ENCODE results near the gene CAT.
"Not testable (repeated sequence)": the region's sequence is repeated elsewhere in the genome, so short reads cannot be mapped to it uniquely, and the experiment has no call there.

CAT gene

GRCh38 chr11:34411111-34411510, 27.6 kb upstream of the CAT start:
- Mint-ChIP-seq H3K4me1 (no peaks in the 10 kb centered on the region), H3K27ac (ENCODE audit: low read depth) (no peak overlapping the region), H3K9me3 (peaks cover 17% of the 10 kb centered on the region), H3K4me3 (no peak overlapping the region), H3K36me3 (ENCODE audit: insufficient read depth) (no peaks in the 10 kb centered on the region), H3K27me3 (peaks cover 66% of the 10 kb centered on the region)
- ATAC-seq (replicated peaks; ENCODE audit: extremely low read depth, poor library complexity, severe bottlenecking) (no peak), DNase-seq (ENCODE audit: low spot score in 2 of 2) (no peak)

- DNase-seq (ENCODE audit: low spot score in 2 of 2) (no peak), ATAC-seq (replicated peaks; ENCODE audit: extremely low read depth, poor library complexity, severe bottlenecking) (no peak)
- peaks cover 65% of the 10 kb centered on the region for H3K27me3 Mint-ChIP-seq
- peaks cover 17% of the 10 kb centered on the region for H3K9me3 Mint-ChIP-seq
- H3K4me3 Mint-ChIP-seq = no peak overlapping the region
- H3K27ac Mint-ChIP-seq (ENCODE audit: low read depth) = no peak overlapping the region
- H3K36me3 Mint-ChIP-seq (ENCODE audit: insufficient read depth) = no peaks in the 10 kb centered on the region
- H3K4me1 Mint-ChIP-seq = no peaks in the 10 kb centered on the region
Measured at GRCh38 chr11:34411791-34412190, 26.9 kb upstream of the CAT start.

GRCh38 chr11:34413263-34413662, 25.5 kb upstream of the CAT start:
- H3K9me3 Mint-ChIP-seq = peaks cover 17% of the 10 kb centered on the region
- peaks cover 65% of the 10 kb centered on the region for H3K27me3 Mint-ChIP-seq
- DNase-seq (ENCODE audit: low spot score in 2 of 2) = no peak
- H3K36me3 Mint-ChIP-seq (ENCODE audit: insufficient read depth) = no peaks in the 10 kb centered on the region
- H3K27ac Mint-ChIP-seq (ENCODE audit: low read depth) = no peak overlapping the region
- H3K4me1 Mint-ChIP-seq = no peaks in the 10 kb centered on the region
- no peak overlapping the region for H3K4me3 Mint-ChIP-seq
- no peak for ATAC-seq (replicated peaks; ENCODE audit: extremely low read depth, poor library complexity, severe bottlenecking)

DNA sequence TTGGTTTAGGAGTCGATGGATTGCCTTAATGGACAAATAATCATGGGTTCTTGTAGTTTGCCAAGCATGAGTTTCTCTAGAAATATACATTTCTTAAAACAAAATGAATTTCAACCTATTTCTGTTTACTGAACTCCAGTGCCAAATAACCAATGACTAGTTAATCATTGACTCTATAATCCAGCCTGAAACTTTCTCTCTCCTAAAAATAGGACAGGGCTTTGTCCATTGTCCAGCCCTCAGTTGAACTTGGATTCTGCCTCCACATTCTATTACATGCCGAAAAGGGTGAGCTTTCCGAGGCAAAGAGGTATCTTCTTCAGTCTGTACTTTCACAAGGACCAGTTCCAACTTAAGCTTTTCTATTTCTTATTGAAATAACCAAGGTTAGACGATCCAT, 23.2 kb upstream of the CAT start:
- no peak for DNase-seq (ENCODE audit: low spot score in 2 of 2)
- no peak overlapping the region for H3K27ac Mint-ChIP-seq (ENCODE audit: low read depth)
- H3K4me3 Mint-ChIP-seq = no peak overlapping the region
- H3K36me3 Mint-ChIP-seq (ENCODE audit: insufficient read depth) = no peaks in the 10 kb centered on the region
- no peaks in the 10 kb centered on the region for H3K4me1 Mint-ChIP-seq
- H3K27me3 Mint-ChIP-seq = peaks cover 58% of the 10 kb centered on the region
- ATAC-seq (replicated peaks; ENCODE audit: extremely low read depth, poor library complexity, severe bottlenecking) = no peak
- peaks cover 17% of the 10 kb centered on the region for H3K9me3 Mint-ChIP-seq

GRCh38 chr11:34416088-34416487, 22.6 kb upstream of the CAT start:
- no peak overlapping the region for H3K27ac Mint-ChIP-seq (ENCODE audit: low read depth)
- ATAC-seq (replicated peaks; ENCODE audit: extremely low read depth, poor library complexity, severe bottlenecking) = no peak
- peaks cover 64% of the 10 kb centered on the region for H3K27me3 Mint-ChIP-seq
- no peaks in the 10 kb centered on the region for H3K4me1 Mint-ChIP-seq
- H3K4me3 Mint-ChIP-seq = no peak overlapping the region
- DNase-seq (ENCODE audit: low spot score in 2 of 2) = no peak
- H3K36me3 Mint-ChIP-seq (ENCODE audit: insufficient read depth) = no peaks in the 10 kb centered on the region
- peaks cover 17% of the 10 kb centered on the region for H3K9me3 Mint-ChIP-seq

DNA sequence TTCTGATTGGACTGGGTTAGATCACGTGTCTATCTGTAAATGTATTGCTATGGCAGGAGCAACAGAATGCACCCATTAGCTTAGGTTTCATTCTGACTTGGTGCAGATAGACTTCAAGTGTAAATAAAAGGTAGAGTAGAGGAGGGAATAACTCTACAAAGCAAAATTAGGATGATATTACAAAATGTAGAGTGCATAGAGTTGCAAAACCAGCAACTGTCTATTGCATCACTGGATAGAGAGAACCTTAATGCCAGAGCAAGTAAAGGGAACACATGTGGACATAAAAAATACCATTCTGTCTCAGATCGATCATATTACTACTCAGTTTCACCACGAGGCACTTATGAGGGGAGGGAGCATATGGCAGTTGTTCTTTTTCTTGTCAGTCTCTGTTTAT, 22.0 kb upstream of the CAT start:
- peaks cover 17% of the 10 kb centered on the region for H3K9me3 Mint-ChIP-seq
- H3K36me3 Mint-ChIP-seq (ENCODE audit: insufficient read depth) = no peaks in the 10 kb centered on the region
- no peaks in the 10 kb centered on the region for H3K4me1 Mint-ChIP-seq
- ATAC-seq (replicated peaks; ENCODE audit: extremely low read depth, poor library complexity, severe bottlenecking) = no peak
- H3K4me3 Mint-ChIP-seq = no peak overlapping the region
- H3K27me3 Mint-ChIP-seq = peaks cover 70% of the 10 kb centered on the region
- DNase-seq (ENCODE audit: low spot score in 2 of 2) = no peak
- H3K27ac Mint-ChIP-seq (ENCODE audit: low read depth) = no peak overlapping the region

- Mint-ChIP-seq H3K4me3 (no peak overlapping the region), H3K27ac (ENCODE audit: low read depth) (no peak overlapping the region), H3K36me3 (ENCODE audit: insufficient read depth) (no peaks in the 10 kb centered on the region), H3K9me3 (peaks cover 17% of the 10 kb centered on the region), H3K27me3 (peaks cover 74% of the 10 kb centered on the region), H3K4me1 (no peaks in the 10 kb centered on the region)
- ATAC-seq (replicated peaks; ENCODE audit: extremely low read depth, poor library complexity, severe bottlenecking) (no peak), DNase-seq (ENCODE audit: low spot score in 2 of 2) (no peak)
Measured at GRCh38 chr11:34417202-34417601, 21.5 kb upstream of the CAT start.

DNA sequence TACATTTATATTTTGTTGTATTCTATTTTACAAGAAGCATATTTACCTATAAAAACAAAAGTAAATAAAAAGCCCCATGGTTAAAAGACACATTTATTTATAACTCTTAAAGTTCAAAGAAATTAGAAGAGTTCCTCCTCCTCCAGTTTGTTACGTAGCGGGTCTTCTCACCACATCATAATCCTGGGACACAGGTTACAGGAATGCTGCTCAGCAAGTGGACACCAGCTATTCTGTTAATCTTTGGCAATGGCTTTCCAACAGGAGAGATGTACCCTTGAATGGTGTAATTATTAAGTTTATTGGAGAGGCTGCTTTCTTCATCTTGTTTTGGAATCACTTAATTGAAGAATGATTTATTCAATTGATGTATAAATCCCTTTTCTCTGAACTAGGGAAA, 19.6 kb upstream of the CAT start:
- Mint-ChIP-seq H3K36me3 (ENCODE audit: insufficient read depth) (no peaks in the 10 kb centered on the region), H3K27ac (ENCODE audit: low read depth) (no peak overlapping the region), H3K27me3 (peaks cover 76% of the 10 kb centered on the region), H3K4me3 (no peak overlapping the region), H3K9me3 (peaks cover 2% of the 10 kb centered on the region), H3K4me1 (no peaks in the 10 kb centered on the region)
- no peak for DNase-seq (ENCODE audit: low spot score in 2 of 2)
- no peak for ATAC-seq (replicated peaks; ENCODE audit: extremely low read depth, poor library complexity, severe bottlenecking)

- DNase-seq (ENCODE audit: low spot score in 2 of 2) = no peak
- Mint-ChIP-seq H3K27me3 (peaks cover 55% of the 10 kb centered on the region), H3K27ac (ENCODE audit: low read depth) (no peak overlapping the region), H3K9me3 (no peaks in the 10 kb centered on the region), H3K36me3 (ENCODE audit: insufficient read depth) (no peaks in the 10 kb centered on the region), H3K4me1 (no peaks in the 10 kb centered on the region), H3K4me3 (no peak overlapping the region)
- ATAC-seq (replicated peaks; ENCODE audit: extremely low read depth, poor library complexity, severe bottlenecking) = no peak
Measured at GRCh38 chr11:34423300-34423699, 15.4 kb upstream of the CAT start.

DNA sequence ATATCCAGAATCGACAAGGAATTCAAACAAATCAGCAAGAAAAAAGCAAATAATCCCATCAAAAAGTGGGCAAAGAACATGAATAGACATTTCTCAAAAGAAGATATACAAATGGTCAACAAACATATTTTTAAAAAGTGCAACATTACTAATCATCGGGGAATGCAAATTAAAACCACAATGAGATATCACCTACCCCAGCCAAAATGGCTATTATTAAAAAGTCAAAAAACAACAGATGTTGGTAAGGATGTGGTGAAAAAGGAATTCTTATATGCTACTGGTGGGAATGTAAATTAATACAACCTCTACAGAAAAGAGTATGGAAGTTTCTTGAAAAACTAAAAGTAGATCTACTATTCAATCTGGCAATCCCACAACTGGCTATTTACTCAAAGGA, 13.9 kb upstream of the CAT start:
- not testable (repeated sequence) for ATAC-seq (replicated peaks; ENCODE audit: extremely low read depth, poor library complexity, severe bottlenecking); H3K4me1 Mint-ChIP-seq; H3K9me3 Mint-ChIP-seq; H3K27ac Mint-ChIP-seq (ENCODE audit: low read depth); H3K4me3 Mint-ChIP-seq; H3K36me3 Mint-ChIP-seq (ENCODE audit: insufficient read depth); DNase-seq (ENCODE audit: low spot score in 2 of 2)
- peaks cover 55% of the 10 kb centered on the region for H3K27me3 Mint-ChIP-seq

GRCh38 chr11:34425360-34425759, 13.4 kb upstream of the CAT start:
- no peaks in the 10 kb centered on the region for H3K4me1 Mint-ChIP-seq
- ATAC-seq (replicated peaks; ENCODE audit: extremely low read depth, poor library complexity, severe bottlenecking) = no peak
- no peaks in the 10 kb centered on the region for H3K9me3 Mint-ChIP-seq
- H3K36me3 Mint-ChIP-seq (ENCODE audit: insufficient read depth) = no peaks in the 10 kb centered on the region
- no peak for DNase-seq (ENCODE audit: low spot score in 2 of 2)
- H3K4me3 Mint-ChIP-seq = no peak overlapping the region
- H3K27me3 Mint-ChIP-seq = peaks cover 56% of the 10 kb centered on the region
- H3K27ac Mint-ChIP-seq (ENCODE audit: low read depth) = no peak overlapping the region

GRCh38 chr11:34425867-34426266, 12.9 kb upstream of the CAT start:
- DNase-seq (ENCODE audit: low spot score in 2 of 2) = no peak
- H3K9me3 Mint-ChIP-seq = no peaks in the 10 kb centered on the region
- H3K27me3 Mint-ChIP-seq = peaks cover 56% of the 10 kb centered on the region
- no peak overlapping the region for H3K4me3 Mint-ChIP-seq
- ATAC-seq (replicated peaks; ENCODE audit: extremely low read depth, poor library complexity, severe bottlenecking) = no peak
- H3K4me1 Mint-ChIP-seq = no peaks in the 10 kb centered on the region
- H3K27ac Mint-ChIP-seq (ENCODE audit: low read depth) = no peak overlapping the region
- no peaks in the 10 kb centered on the region for H3K36me3 Mint-ChIP-seq (ENCODE audit: insufficient read depth)

DNA sequence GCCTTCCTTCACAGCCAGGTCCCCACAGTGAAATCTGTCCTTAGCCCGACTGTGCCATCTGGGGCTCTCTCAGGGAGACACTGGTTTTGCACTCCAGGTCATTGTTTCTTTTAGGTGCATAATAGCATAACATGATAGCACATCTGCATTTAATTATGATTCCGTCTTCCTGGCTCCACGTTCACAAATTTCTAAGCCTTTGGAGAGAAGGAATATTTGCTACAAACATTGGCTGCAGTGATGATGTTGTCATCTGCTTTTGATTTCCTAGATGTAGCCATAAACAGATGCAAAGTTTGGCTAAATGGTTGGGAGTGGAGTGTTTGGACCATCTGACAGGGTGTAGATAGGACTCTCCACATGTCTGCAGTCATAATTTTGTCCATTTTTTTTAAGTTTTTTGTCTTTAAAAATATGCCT, 12.0 kb upstream of the CAT start:
- H3K9me3 Mint-ChIP-seq = no peaks in the 10 kb centered on the region
- no peak overlapping the region for H3K27ac Mint-ChIP-seq (ENCODE audit: low read depth)
- no peaks in the 10 kb centered on the region for H3K36me3 Mint-ChIP-seq (ENCODE audit: insufficient read depth)
- ATAC-seq (replicated peaks; ENCODE audit: extremely low read depth, poor library complexity, severe bottlenecking) (no peak), DNase-seq (ENCODE audit: low spot score in 2 of 2) (no peak)
- no peaks in the 10 kb centered on the region for H3K4me1 Mint-ChIP-seq
- H3K27me3 Mint-ChIP-seq = peaks cover 51% of the 10 kb centered on the region
- no peak overlapping the region for H3K4me3 Mint-ChIP-seq

DNA sequence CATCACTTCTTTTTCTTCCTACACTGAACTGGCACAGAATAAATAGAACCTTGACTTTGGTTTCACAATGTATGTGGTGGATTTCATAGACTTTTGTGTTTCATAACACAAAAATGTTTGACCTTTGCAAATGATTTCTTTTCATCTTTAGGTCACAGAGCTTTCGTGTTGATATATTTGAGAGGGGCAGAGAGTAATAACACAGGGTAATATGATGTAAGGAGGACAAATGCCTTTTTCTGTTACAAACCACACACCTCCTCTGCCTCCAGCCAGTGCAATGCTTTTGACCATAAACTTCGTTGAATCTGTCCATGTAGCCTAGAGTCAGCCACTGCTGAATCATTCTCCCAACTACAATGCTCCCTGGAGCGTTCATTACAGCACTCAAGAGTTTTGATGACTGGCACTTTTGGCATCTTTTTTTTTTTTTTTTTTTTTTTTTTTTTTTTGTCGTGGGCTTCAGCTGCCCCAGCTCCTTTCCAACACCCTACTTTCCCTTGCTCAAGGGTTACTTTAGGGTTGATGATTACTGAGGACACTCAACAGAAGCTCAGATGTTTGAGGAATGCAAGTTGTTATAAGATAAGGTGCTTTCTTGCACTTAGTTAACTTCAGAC, 11.4 kb upstream of the CAT start:
- Mint-ChIP-seq H3K4me1 (no peaks in the 10 kb centered on the region), H3K9me3 (no peaks in the 10 kb centered on the region), H3K36me3 (ENCODE audit: insufficient read depth) (no peaks in the 10 kb centered on the region), H3K27ac (ENCODE audit: low read depth) (no peak overlapping the region), H3K4me3 (no peak overlapping the region), H3K27me3 (peaks cover 46% of the 10 kb centered on the region)
- DNase-seq (ENCODE audit: low spot score in 2 of 2) (no peak), ATAC-seq (replicated peaks; ENCODE audit: extremely low read depth, poor library complexity, severe bottlenecking) (no peak)

All from central memory CD8-positive, alpha-beta T cell (primary cell).